Breast epithelium (tissue), 4 donors: ENCODE measurements around the gene LDHB. TPM values are rescaled to one million over a fixed set of nuclear protein-coding genes. Genes with fewer than 3 reads are reported as not detected.

ENCODE experiments used
- DNase-seq, 2 donors: peaks; one replicate each; pipeline ENCODE4 v3.0.0-alpha.2; 2019; ENCODE audit warnings: low spot score in 2 of 2
- H3K27ac ChIP-seq, 2 donors: fragments of 200-600 bp; sonication (generic) in 1 of 2; one replicate each; pipeline ENCODE4 v1.5.1; 2016 to 2019; ENCODE audit warnings: mild to moderate bottlenecking in 1 of 2
- H3K27me3 ChIP-seq, 2 donors: fragments of 200-600 bp; sonication (generic) in 1 of 2; one replicate each; pipeline versions ENCODE4 v1.5.1 to v1.6.0; 2017 to 2019; ENCODE audit warnings: control low read depth in 1 of 2, mild to moderate bottlenecking in 1 of 2
- H3K36me3 ChIP-seq: fragments of 200-600 bp; one replicate; pipeline ENCODE4 v1.5.1; 2019
- H3K4me1 ChIP-seq, 2 donors: fragments of 200-600 bp; sonication (generic); one replicate each; pipeline ENCODE4 v1.5.1; 2016 to 2019; ENCODE audit warnings: control low read depth in 1 of 2
- H3K4me3 ChIP-seq, 3 donors: fragments of 200-600 bp; sonication (generic); 1 replicate in 2 of 3; 2 replicates in 1 of 3; pipeline ENCODE4 v1.5.1; 2016 to 2019; ENCODE audit warnings: mild to moderate bottlenecking in 3 of 3, moderate library complexity in 2 of 3
- H3K9me3 ChIP-seq, 2 donors: fragments of 200-600 bp; sonication (generic) in 1 of 2; one replicate each; pipeline ENCODE4 v1.5.1; 2016 to 2019; ENCODE audit warnings: control low read depth in 1 of 2
- POLR2A ChIP-seq: fragments of 450-650 bp; IDR thresholded peaks from one replicate; pipeline ENCODE4 v1.6.1; 2016; ENCODE audit warnings: antibody characterized with exemption, mild to moderate bottlenecking, moderate library complexity
- POLR2AphosphoS5 ChIP-seq, 3 donors: sonication (generic); formaldehyde crosslinking; IDR thresholded peaks; one replicate each; pipeline ENCODE4 v1.6.1; 2017; ENCODE audit warnings: antibody characterized with exemption in 3 of 3
- intact Hi-C: fragments of 100-400 bp; cut with DNase I; formaldehyde crosslinking; loops from one replicate; pipeline ENCODE4 v1.15.1; 2023; ENCODE audit warnings: low total_unique reads
- total RNA-seq, 3 donors: library from RNA; depleted of rRNA; stranded (reverse); fragments of >200 nt; gene quantifications; one replicate each; pipeline ENCODE4 v1.1.0, GENCODE V29; 2016
- TF ChIP-seq, protein P1 (sequence below), 3 donors: fragments of 450-650 bp; IDR thresholded peaks; one replicate each; pipeline ENCODE4 v1.5.1; 2016 to 2017; ENCODE audit warnings: antibody characterized with exemption in 3 of 3, mild to moderate bottlenecking in 3 of 3, moderate library complexity in 3 of 3

LDHB gene
- total RNA-seq, 3 donors from 2014 or later, result 235 to 1,093 (median 257) TPM

DNA sequence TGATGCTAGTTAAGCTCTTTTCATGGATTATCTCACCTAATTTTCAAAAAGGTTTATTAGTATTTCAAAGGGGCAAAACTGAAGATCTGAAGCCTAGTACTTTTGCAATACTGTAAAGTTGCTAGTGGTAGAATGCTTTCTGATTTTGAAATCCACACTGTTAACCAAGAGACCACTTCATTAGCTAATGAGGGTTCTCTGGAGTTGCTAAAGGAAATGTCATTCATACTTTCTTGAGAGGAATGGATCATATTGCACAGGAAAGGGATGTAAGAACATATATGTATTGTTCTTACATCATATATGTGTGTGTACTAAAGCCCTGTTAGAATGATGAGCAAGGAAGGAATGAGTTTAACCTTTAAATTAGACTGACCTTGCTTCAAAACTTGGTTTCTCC lies 39.0 kb upstream of the LDHB start:
- Histone ChIP-seq H3K9me3 (no peaks in the 10 kb centered on the region), H3K36me3 (no peaks in the 10 kb centered on the region), H3K27ac (no peak overlapping the region), H3K4me1 (no peaks in the 10 kb centered on the region), H3K4me3 (no peak overlapping the region), H3K27me3 (no peaks in the 10 kb centered on the region)
- TF ChIP-seq POLR2AphosphoS5 (IDR thresholded peaks at IDR 0.05), result no peak
- TF ChIP-seq POLR2A, result no peak
- TF ChIP-seq, protein P1, sequence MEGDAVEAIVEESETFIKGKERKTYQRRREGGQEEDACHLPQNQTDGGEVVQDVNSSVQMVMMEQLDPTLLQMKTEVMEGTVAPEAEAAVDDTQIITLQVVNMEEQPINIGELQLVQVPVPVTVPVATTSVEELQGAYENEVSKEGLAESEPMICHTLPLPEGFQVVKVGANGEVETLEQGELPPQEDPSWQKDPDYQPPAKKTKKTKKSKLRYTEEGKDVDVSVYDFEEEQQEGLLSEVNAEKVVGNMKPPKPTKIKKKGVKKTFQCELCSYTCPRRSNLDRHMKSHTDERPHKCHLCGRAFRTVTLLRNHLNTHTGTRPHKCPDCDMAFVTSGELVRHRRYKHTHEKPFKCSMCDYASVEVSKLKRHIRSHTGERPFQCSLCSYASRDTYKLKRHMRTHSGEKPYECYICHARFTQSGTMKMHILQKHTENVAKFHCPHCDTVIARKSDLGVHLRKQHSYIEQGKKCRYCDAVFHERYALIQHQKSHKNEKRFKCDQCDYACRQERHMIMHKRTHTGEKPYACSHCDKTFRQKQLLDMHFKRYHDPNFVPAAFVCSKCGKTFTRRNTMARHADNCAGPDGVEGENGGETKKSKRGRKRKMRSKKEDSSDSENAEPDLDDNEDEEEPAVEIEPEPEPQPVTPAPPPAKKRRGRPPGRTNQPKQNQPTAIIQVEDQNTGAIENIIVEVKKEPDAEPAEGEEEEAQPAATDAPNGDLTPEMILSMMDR (IDR thresholded peaks at IDR 0.05), result no peak
- intact Hi-C loops, result no loop called here
- no peak for DNase-seq

DNA sequence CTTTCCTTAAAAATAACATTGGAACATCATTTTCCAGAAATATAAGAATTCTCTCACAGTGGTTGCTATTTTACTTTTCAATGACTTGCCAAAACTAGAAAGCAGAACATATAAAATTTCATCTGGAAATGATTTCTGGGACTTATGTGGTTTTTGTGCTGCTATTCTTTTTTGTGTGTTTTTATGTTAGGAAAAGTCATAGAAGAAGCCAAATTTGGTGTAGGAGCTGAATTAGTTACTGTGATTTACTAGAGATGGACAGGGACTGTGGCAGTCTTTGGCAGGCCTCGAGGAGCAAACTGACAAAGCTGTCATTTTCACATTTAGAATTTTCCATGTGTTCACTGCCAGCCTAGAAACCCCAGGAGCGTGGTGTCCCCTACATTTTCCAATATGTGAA lies 38.3 kb upstream of the LDHB start:
- no peak for DNase-seq
- no peak for TF ChIP-seq POLR2AphosphoS5 (IDR thresholded peaks at IDR 0.05)
- TF ChIP-seq POLR2A, result no peak
- TF ChIP-seq, protein P1 (IDR thresholded peaks at IDR 0.05), result no peak
- H3K4me3 ChIP-seq, result no peak overlapping the region
- no peaks in the 10 kb centered on the region for H3K9me3 ChIP-seq
- no peaks in the 10 kb centered on the region for H3K36me3 ChIP-seq
- H3K27me3 ChIP-seq, result no peaks in the 10 kb centered on the region
- H3K27ac ChIP-seq, result no peak overlapping the region
- no peaks in the 10 kb centered on the region for H3K4me1 ChIP-seq
- intact Hi-C loops, result no loop called here

DNA sequence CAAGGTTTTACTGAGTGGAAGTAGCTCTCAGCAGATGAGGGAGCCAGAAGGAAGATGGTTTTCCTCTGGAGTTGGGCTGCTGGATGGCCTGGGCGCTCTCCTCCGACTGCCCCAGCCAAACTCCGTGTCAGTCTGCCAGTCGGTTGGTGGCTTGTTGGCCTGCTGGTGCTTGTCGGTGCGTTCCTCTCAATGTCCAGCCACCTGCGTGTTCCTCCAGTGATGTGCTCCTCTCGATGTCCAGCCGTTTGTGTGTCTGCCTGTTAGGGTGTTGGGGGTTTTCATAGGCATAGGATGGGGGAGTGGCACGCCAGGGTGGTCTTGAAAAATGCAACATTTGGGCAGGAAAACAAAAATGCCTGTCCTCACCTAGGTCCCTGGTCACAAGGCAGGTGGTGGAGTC lies 37.0 kb upstream of the LDHB start:
- H3K4me3 ChIP-seq, result no peak overlapping the region
- H3K9me3 ChIP-seq, result peaks cover 0 to 2% of the 10 kb centered on the region in 2 donors
- TF ChIP-seq, protein P1 (IDR thresholded peaks at IDR 0.05), result no peak
- TF ChIP-seq POLR2A, result no peak
- TF ChIP-seq POLR2AphosphoS5 (IDR thresholded peaks at IDR 0.05), result no peak
- no peak for DNase-seq
- intact Hi-C loops, result no loop called here
- H3K4me1 ChIP-seq, result no peaks in the 10 kb centered on the region
- H3K27me3 ChIP-seq, result no peaks in the 10 kb centered on the region
- no peaks in the 10 kb centered on the region for H3K36me3 ChIP-seq
- no peak overlapping the region for H3K27ac ChIP-seq

DNA sequence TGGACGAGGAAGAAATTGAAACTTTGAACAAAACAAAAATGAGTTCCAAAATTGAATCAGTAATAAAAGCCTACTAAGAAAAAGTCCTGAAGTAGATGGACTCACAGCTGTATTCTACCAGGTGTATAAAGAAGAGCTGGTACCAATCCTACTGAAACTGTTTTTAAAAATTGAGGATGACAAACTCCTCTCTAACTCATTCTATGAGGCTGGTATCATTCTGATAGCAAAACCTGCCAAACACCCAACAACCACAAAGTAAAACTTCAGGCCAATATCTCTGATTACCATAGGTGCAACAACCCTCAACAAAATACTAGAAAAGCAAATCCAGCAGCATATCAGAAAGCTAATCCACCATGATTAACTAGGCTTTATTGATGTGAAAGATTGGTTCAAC lies 33.9 kb upstream of the LDHB start:
- Histone ChIP-seq H3K27ac (no peak overlapping the region), H3K9me3 (peaks cover 0 to 8% of the 10 kb centered on the region in 2 donors), H3K4me3 (no peak overlapping the region), H3K36me3 (no peaks in the 10 kb centered on the region), H3K4me1 (no peaks in the 10 kb centered on the region), H3K27me3 (no peaks in the 10 kb centered on the region)
- TF ChIP-seq POLR2AphosphoS5 (IDR thresholded peaks at IDR 0.05) (no peak), POLR2A (no peak)
- TF ChIP-seq, protein P1 (IDR thresholded peaks at IDR 0.05), result no peak
- no peak for DNase-seq
- intact Hi-C loops, result no loop called here

DNA sequence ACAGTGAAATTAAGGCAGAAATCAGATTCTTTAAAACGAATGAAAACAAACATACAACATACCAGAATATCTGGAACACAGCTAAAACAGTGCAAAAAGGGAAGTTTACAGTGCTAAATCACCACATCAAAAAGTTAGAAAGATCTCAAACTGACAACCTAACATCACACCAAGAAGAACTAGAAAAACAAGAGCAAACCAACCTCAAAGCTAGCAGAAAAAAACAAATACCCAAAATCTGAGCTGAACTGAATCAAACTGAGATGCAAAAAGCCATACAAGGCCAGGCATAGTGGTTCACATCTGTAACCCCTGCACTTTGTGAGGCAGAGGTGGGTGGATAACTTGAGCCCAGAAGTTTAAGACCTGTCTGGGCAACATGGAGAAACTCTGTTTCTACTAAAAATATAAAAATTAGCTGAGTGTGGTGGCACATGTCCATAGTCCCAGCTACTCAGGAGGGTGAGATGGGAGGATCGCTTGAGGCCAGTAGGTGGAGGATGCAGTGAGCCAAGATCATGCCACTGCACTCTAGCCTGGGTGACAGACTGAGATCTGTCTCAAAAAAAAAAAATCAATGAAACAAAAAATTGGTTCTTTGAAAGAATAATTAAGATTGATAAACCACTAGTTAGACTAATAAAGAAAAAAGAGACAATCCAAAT lies 33.2 kb upstream of the LDHB start:
- H3K27ac ChIP-seq, result no peak overlapping the region
- TF ChIP-seq POLR2A, result no peak
- TF ChIP-seq, protein P1 (IDR thresholded peaks at IDR 0.05), result no peak
- no peak for TF ChIP-seq POLR2AphosphoS5 (IDR thresholded peaks at IDR 0.05)
- intact Hi-C loops, result no loop called here
- H3K9me3 ChIP-seq, result peaks cover 0 to 8% of the 10 kb centered on the region in 2 donors
- H3K27me3 ChIP-seq, result no peaks in the 10 kb centered on the region
- no peak for DNase-seq
- no peaks in the 10 kb centered on the region for H3K36me3 ChIP-seq
- H3K4me3 ChIP-seq, result no peak overlapping the region
- no peaks in the 10 kb centered on the region for H3K4me1 ChIP-seq
